ENCODE results near the gene ANO2.
"Not testable (repeated sequence)": the region's sequence is repeated elsewhere in the genome, so short reads cannot be mapped to it uniquely, and the experiment has no call there.

ANO2 gene

DNA sequence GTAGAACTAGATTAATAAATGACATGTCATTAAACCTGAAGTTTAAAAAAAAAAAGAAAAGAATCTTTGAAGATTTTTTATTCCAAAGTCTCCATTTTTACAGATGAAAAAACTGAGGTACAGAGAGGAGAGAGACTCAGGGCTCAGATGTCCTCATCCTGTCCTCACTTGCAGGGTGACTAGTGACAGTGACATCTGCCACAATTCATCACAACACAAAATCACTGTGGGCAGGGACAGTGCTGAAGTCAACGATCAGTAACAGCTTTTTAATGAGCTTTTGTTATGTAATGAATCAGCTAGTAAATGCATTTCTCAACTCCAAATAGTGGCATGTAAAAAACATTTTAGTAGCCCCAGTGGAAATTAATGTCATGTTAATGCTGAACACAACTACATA is 374.6 kb downstream of the ANO2 start:
- intact Hi-C loops (cut with DNase I) = no loop called here

DNA sequence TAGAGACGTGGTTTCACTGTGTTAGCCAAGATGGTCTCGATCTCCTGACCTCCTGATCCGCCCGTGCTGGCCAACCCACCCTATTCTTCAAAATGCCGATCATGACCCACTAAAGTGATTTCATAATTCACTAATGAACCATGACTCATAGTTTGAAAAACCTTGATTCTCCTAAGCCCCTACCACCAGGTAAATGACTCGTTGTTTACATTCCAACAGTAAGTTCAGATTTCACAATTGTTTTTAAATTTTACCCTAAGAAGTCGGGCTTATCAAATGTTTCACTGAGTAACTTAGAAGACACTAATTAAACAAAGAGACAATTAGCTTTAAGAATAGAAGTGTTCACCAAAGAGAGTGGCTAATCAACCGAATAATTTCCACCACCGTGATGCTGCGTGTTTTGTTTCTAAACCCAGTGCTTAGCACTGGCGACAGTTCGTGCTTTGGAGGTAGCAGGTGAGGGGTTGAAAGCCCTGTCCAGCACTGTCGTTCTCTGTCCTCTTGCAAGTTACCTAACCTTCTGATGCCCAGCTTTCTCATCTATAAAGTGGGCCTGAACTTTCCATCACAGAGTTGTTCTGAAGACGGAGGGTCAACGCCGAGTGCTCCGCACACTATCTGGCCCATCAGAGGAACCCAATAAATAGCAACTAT is 376.6 kb downstream of the ANO2 start:
- intact Hi-C loops (cut with DNase I) = no loop called here
- no peak for DNase-seq

More for the DNA sequence above, 374.6 kb downstream of the ANO2 start:
- no peak for DNase-seq

DNA sequence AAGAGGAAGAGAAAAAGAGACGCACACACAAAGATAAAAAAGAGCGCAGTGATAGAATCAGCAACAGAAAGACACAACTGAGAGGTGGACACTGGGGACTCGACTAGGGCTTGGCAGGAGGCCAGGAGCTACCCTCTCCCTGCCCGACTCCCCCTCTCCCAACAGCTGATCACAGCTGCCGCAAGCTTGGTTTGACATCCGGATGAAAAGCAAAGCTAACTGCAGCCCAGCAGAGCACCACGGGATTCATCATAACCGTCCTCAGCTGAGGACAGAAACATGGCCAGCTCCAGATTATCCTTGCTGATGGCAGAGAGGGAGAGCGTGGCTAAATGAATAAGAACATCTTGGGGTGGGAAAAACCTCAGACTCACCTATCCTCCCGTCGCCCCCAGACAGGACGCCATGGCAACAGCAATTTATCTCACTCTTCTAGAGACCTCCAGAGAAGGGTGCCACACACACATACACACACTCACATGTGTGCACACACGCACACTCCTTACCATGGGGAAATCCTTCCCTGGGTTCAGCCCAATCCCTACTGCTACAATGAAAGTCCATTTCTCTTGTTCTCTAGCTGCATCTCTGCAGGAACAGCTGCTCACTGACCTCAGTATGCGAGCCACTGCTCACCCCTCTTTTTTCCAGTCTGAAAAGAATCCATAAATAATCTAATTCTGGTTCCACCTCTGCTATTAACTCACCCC is 377.9 kb downstream of the ANO2 start:
- DNase-seq = peak in 1 of 10 donors; percentile 6

DNA sequence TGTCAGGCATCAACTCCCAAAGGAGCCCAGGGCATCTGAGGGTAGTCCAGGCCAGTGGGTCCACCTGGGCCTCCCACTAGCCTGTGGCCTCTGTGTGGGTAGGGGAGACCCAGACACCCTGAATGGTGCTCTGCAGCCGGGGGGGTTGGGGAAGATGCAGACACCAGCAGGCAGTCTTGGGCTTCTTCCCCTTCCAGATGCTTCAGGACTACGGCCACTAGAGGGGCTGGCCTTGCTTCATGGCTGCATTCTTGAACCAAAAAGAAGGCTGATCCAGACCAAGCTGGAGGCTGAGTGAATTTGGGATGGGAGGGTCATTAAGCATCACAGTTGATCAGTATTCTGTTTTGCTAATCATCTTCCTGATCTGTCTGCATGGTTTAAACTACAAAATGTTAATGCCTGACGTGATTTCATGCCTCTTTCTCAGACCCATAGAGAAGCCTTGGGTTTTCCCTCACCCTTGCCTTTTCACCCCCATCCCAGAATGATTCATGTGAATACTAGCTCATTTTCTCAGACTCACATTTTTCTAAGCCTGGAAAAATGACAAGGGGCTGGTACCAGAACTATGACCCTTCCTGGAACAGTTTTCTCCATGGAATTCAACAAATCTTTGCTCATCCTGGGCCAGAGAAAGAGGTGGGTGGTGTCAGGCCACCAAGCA is 379.0 kb downstream of the ANO2 start:
- intact Hi-C loops (cut with DNase I) = no loop called here
- DNase-seq = no peak

More for the DNA sequence above, 377.9 kb downstream of the ANO2 start:
- intact Hi-C loops (cut with DNase I) = no loop called here

DNA sequence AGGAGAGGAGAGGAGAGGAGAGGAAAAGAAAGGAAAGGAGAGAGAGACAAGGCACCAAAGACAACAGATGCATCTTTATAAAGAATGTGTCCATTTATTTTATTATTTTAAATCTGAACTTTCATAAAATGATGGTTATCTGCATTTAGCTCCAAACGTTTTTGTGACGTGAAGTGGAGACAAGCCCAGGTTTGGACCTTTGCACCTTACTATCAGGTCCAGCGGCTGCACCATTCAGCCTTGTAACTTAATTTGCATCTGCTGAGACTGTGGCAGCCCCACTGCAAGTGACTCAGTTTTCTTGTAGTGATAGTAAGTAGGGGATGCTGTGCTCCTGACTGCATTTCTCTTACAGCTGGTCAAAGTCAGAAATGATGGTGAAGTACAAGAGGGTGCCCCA is 382.5 kb downstream of the ANO2 start:
- no peak for DNase-seq
- intact Hi-C loops (cut with DNase I) = no loop called here

DNA sequence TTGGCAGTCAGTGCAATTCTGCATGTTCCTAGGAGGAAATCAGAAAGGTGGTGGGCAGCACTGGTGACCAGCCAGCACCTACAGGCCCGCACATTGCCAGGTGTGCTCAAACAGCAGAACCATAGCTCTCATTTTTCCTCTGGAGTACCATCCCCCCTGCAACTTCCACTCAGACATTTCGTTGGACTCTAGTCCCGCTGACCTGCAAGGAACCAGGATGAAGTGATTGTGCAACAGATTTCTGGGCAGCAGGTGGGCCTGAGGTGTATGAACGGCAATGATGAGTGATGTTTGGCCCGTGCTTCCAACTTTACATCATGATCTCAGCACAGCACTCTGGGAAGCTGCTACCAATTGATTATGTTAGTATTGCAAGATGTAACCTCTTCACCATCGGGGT is 383.2 kb downstream of the ANO2 start:
- intact Hi-C loops (cut with DNase I) = no loop called here
- DNase-seq = no peak

DNA sequence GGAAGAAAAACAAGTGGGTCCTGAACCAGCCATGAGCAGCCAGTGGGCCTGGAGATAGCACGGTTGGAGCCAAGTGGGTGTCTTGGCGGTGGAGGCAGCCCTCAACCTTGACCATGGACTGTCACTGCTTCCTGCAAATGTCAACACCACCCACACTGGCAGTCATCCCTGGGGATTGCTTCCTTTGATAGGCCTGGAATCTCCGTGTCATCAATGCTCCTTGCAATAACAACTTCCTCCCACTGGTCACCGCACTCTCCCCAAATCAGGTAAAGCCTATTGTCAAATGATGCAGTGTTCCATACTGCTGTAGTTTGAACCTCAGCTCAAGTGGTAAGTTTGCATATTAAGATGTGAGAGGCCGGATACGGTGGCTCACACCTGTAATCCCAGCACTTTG is 384.0 kb downstream of the ANO2 start:
- DNase-seq = no peak
- intact Hi-C loops (cut with DNase I) = no loop called here

DNA sequence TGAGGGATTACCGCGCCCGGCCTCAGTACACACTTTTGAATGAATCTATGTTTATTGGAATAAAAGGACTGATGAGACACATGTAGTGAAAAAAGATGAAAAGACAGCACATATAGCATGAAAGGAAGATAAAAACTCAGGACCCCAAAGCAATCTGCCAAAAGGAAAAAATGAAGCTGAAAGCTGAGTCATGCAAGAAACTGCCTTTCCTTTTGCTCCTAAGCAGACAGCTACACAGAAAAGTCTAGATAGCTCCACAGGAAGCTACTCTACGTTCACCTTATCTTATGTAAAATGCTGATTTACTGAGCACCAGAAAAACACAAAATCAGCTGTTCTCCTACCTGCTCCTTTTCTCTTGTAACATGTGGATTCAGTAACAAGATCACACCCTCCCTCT is 384.8 kb downstream of the ANO2 start:
- intact Hi-C loops (cut with DNase I) = no loop called here
- DNase-seq = no peak

DNA sequence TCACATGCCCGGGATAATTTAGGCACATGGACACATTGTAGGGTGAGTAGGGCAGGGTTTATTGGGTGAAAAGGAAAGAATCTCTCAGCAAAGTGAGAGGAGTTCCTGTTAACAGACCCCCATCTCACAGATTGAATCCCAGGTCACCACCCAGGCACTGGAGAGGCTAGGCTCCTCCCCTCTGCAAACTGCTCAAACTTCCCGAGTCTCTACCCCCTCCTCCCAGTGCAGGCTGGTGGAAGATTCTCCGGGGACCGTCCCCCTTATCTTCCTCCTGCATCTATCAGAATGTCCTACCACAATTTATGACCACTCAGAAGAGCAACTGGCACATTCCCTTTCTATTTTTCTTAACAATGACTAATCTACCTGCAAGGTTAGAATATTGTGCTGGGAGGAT is 387.2 kb downstream of the ANO2 start:
- intact Hi-C loops (cut with DNase I) = no loop called here
- no peak for DNase-seq

DNA sequence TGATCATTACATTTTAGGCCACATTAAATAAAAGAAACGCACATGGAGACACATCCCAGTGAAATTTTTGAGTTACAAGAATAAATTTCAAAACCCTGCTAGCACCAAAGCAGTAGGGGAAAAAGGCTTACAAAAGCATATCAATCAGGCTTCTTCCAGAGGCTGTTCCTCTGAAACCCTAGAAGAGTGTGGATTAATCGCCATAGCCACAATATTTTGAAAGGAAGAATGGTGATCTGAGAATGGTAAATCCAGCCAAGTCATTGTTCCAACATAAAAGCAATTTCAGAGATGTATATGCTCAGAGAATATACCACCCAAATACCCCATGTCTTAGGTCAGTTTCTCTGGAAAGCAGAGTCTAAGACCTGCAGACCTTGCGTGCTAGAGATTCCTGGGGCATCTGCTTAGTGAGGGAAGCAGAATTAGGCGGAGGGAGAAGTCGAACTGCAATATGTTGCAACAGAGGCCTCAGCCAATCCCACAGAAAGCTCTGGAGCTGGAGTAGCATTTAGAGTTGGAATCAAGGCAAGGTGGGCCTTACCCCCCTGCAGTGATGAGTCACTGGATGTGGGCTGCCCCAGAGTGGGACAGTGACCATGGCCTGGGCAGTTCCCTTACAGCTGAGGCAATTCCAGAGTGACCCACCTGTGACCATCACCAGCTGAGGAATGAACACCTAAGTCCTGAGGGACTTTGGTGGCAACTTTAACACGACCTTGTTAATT is 387.9 kb downstream of the ANO2 start:
- intact Hi-C loops (cut with DNase I) = no loop called here
- no peak for DNase-seq

DNA sequence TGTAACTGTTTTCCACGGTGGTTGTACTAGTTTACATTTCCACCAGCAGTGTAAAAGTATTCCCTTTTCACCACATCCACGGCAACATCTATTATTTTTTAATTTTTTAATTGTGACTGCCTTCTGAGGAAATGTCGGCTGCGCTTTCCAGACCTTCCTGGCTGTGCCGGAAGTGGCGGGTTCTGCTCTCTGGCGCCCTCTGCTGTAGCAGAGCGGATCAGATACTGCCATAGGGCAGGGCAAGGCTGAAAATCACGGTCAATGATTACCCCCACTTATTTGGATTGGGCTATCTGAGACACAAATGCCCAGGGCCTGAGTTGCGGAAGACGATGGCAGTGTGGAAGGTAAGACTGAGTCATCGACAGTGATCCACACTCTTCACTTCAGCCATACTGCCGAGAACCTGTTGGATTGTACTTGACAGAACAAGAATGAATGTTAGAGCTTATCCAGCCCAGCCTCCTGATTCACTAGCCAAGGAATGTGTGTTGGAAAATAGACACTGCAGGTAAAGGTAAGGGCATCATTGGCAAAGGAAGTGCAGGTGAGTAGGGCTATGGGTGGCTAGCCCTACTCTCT is 388.9 kb downstream of the ANO2 start:
- intact Hi-C loops (cut with DNase I) = no loop called here
- no peak for DNase-seq

DNA sequence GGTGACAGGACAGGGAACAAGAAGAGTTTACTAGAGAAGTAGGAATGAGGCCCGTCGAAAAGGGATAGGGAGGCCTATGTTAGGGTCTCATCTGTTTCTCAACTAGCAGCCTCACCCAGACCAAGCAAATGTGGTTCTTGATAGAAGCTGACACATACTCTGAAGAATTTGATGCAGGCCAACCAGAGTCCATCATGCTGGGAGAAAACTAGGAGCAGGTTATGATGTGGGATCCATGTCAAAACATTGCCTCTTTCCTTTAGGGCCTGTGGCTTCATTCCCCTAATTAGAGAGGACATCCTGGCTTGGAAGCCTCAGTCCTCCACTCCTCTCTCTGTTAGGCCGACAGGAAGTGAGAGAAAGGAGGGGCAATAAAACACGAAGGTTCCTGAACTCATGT is 390.3 kb downstream of the ANO2 start:
- intact Hi-C loops (cut with DNase I) = no loop called here
- no peak for DNase-seq

DNA sequence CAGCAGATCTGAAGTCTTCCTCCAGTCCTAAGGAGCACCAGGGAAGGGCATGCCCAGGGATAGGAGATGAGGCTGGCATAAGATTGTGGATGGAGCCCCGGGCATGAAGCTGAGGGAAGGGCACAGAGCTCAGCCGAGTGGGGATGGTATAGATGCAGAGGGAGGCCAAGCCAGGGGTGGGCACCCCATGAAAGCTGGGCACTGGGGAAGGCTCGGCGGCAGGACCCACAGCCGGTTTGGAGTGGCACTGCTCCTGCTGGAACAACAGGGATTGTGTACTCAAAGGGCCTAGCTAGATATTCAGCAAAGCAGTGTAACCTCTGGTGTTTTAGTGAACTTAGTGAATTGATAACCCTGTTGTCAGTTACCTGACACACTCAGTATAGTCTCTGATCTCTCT is 396.0 kb downstream of the ANO2 start:
- no peak for DNase-seq
- intact Hi-C loops (cut with DNase I) = no loop called here

DNA sequence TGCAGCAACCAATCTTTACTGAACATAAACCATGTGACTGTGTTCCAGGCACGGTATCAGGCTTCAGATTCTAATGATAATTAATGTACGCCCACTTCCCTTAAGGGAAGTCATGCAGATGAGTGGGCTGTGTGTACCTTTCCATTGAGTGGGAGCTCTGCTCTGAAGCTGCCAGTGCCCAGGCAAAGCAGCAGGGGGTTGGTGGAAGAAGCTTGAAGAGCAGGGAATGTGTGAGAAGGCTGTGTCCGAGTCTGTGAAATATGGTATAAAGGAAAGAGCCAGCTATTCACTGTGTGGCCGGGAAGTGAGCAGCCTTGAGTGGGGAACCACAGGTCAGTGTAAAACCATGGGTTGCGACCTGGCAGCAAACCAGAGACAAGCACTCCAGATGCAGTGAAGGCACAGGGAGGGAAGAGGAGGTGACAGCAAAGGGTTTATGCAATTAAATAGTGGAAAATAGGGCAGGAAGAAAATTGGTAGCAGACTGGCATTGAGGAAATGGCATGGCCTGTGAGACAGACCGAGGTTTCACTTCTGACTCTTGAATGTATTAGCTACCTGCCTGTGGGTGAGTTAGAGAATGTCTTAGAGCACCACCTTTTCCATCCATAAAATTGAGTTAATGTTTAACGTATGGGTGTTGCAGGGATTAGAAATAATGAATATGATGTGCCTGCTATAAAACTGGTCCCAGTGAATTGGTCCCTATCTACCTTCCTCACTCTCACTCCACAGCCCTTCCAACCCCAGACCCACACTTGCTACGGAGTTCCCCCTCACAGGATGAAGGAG is 396.7 kb downstream of the ANO2 start:
- intact Hi-C loops (cut with DNase I) = no loop called here
- DNase-seq = no peak

DNA sequence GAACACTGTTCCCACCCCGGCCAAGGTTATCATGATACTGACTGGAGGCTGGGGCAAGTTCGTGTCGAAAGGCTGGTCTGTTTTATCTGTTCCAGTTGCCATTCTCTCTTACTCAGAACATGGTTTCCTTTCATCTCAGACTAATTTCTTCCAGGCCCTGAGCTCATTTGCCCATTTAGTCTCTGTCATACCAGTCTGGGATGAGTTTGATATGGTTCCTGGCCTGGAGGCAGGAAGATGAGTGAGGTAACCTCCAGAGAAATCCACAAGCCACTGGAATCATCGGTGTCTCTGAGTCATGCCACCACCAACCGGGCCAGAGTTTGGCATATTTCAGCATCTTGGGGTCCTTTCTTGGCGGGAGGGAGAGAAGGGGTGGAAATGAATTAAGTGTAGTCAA is 398.4 kb downstream of the ANO2 start:
- intact Hi-C loops (cut with DNase I) = no loop called here
- no peak for DNase-seq

DNA sequence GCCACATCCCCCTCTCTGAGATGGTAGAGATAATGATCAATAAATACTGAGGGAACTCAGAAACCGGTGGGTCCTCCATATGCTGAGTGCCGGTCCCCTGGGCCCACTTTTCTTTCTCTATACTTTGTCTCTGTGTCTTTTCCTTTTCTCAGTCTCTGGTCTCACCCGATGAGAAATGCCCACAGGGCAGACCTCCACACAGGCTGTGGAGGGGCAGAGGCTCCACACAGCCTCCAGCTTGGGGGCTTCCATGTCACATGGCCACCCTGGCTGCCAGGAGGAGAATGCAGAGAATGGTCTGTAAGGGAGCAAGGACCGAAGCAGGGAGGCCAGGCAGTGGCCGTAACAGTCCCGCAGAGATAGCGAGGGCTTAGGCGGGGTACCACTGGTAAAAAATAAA is 407.3 kb downstream of the ANO2 start:
- no peak for DNase-seq
- intact Hi-C loops (cut with DNase I) = no loop called here

DNA sequence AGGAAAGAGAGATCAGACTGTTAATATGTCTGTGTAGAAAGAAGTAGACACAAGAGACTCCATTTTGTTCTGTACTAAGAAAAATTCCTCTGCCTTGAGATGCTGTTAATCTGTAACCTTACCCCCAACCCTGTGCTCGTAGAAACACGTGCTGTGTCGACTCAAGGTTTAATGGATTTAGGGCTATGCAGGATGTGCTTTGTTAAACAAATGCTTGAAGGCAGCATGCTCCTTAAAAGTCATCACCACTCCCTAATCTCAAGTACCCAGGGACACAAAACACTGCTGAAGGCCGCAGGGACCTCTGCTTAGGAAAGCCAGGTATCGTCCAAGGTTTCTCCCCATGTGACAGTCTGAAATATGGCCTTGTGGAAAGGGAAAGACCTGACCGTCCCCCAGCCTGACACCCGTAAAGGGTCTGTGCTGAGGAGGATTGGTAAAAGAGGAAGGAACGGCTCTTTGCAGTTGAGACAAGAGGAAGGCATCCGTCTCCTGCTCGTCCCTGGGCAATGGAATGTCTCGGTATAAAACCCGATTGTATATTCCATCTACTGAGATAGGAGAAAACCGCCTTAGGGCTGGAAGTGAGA is 407.9 kb downstream of the ANO2 start:
- DNase-seq; intact Hi-C loops (cut with DNase I): not testable (repeated sequence)

DNA sequence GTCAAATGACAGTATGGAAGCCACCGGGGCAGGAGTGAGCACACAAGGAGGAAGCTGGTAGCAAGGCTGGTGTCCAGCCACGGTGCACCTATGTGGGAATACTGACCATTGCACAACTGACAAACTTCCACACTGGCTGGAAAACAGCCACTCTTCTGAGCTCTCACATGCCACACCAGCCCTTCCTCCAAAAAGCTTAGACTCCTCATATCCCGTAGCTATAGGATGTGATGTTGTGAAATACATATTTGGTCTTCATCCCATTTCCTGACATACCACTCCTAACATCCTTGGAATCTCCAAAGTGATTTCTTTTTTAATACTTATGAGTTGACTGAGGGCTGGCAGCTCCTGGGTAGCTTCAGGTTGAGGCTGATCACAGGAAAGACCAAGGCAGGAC is 409.5 kb downstream of the ANO2 start:
- no peak for DNase-seq
- intact Hi-C loops (cut with DNase I) = no loop called here

DNA sequence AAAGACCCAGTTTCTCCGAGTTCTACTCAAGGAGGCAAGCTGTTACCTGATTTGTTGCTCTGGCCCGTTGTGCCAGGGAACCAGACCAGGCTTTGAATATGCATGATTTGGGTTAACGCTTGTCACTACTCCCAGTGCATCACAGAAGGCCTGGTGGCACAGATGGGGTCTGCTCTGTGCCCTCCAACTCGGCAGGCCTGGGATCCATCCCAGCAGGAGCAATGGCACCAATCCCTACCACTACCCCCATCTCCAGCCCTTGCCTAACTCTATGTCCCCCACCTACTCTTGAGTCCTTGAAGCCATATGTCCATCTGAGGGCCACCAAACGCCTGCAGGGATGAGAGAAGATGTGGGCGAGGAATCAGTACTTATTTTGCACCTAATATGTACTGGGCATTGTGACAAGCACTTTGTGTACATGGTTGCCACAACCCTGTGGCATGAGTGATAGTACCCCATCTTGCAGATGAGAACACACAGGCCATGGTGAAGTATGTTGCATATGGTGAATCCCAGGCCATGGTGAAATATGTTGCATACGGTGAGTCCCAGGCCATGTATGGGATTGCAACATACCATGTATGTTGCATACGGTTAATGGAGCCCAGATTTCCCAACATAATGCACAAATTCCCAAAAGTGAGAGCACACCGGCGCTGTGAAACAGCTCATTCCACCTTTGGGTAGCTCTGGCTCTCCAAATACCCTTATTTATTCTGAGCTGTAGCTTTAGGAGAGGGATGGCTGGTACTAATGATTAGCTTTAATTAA is 410.4 kb downstream of the ANO2 start:
- intact Hi-C loops (cut with DNase I) = no loop called here
- DNase-seq = no peak

All from posterior cingulate gyrus (tissue), 11 donors.